Right renal cortex interstitium (tissue), 3 donors: ENCODE data around the gene LARP1B. TPM values are rescaled to one million over a fixed set of nuclear protein-coding genes. Genes with fewer than 3 reads are reported as not detected.
A peak's percentile ranks its signal among the peaks of the same experiment; 100 is the strongest.
"Not testable (repeated sequence)": the region's sequence is repeated elsewhere in the genome, so short reads cannot be mapped to it uniquely, and the experiment has no call there.

ENCODE experiments used
- DNase-seq, 3 donors: peaks; one replicate each; pipeline ENCODE4 v3.0.0-alpha.2; 2013; ENCODE audit warnings: low read depth in 3 of 3, low spot score in 2 of 3
- polyA plus RNA-seq, 3 donors: library from polyadenylated mRNA; unstranded; fragments of 120-200 nt; gene quantifications; one replicate each; pipeline ENCODE4 v1.2.1, GENCODE V29; 2013; ENCODE audit not compliant: insufficient read length in 3 of 3

Gene LARP1B
- polyA plus RNA-seq: 10 to 100 TPM; 21.2 to 25.6 (median 23.8) TPM

DNA sequence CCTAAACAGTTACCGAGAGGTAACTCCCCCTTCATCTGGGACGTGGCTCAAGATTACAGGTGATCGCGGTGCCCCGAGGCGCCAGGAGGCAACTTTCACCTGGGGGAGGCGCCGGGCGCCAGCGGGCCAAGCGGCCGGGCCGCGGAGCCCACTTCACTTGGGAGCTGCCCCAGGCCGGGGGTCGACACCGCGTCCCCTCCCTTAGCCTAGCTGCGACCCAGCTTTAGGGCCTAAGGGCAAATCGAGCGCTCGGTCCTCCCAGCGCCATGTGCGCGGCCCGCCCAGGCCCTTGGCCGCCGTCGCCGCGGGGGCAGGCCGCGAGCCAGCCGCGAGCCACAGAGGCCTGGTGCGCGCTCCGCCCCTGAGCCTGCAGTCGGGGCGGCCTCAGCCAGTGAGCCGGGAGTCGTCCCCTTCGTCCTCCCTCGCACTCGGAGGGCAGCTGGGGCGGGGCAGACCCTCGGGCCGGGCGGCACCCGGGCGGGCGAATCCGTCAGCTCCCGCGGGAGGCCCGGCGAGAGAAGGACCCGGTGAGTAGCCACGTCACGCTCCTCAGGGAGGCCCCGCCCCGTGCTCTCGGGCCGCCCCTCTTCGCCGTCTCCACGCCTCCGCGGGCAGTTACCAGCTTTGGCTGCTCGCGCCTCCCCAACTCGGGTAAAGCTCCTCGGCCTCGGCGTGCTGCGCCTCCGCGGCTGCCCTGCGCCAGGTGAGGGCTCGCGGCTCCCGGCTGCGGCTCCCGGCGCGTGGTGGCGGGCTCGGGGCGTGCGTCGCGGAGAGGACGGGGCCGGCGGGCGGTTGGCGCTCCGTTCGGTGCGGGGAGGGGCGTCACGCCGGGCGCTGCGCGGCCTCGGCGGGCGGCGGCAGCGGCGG is at the start of gene LARP1B:
Gene LARP1B (plus strand): TSS at position 614 of the 867 bp plus-strand sequence. CDS start 13,640 bp downstream, outside the sequence.
- DNase-seq: peak; percentile 77 to 89 (median 77)

DNA sequence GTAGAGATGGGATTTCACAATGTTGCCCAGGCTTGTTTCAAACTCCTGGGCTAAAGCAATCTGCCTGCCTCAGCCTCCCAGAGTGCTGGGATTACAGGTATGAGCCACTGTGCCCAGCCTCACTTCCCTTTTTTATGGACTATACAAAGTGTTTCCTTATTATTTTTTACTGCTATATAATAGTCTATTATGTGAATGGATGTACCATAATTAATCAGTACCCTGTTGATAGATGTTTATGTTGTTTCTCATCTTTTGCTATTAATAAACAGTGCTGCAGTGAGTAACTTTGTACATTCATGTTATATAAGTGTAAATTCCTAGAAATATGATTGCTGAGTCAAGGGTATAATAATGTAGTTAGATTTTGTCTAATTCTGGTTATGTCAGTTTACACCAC is 35.8 kb upstream of the LARP1B start:
- no peak for DNase-seq

DNA sequence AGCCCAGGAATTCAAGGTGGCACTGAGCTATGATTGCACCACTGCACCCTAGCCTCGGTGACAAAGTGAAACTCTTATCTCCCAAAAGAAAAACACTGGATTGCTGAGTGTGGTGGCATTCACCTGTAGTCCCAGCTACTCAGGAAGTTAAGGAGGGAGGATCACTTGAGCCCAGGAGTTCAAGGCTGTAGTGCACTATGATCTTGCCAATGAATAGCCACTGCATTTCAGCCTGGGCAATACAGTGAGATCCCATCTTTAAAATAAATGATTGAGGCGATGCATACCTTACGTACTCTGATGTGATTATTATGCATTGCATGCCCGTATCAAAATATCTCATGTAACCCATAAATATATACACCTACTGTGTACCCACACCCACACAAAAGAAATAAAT is 31.2 kb upstream of the LARP1B start:
- no peak for DNase-seq

DNA sequence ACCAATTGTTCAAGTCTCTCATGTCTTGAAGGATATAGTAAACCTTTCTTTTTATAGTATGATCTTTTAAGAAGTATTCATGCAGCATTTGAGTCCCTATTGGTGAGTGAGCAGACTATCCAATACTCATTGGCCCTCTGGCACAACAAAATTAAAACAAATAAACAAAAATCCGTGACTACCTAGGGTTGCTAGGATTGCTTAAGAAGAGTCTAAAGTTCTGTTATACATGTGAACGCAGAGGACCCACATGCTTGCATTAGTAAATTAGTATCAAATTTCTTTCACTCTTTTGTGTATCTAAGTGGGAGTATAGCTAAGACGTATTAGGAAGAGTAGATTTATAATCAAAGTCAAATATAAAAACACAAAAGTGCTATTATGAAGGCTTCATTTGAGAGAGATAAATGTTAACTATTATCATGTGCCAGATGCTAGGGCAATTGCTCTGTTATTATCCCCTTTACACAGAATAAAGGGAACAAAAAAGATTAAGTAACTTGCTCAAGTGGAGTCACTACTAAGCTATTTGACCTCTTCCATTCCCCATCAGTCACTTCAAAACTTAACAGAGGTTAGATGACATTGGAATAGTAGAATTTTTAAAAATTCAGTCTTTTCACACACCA is 29.2 kb upstream of the LARP1B start:
- no peak for DNase-seq

DNA sequence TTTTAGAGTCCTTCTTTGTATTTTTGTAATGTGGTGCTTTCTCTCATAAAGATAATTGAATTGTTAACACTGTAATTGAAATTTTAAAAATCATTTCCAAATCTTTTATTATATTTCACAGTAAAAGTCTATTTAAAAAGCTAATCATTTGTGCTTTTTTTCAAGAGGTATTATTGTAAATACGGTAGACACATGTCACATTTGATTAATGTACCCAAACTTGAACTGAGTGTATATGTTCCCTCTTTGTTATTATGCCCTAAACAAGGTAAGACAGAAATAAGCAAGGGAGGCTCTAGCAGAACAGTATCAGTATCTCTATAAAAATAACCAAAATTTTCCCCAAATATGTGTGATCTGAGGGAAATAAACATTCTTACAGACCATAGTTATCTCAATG is 21.5 kb upstream of the LARP1B start:
- no peak for DNase-seq

DNA sequence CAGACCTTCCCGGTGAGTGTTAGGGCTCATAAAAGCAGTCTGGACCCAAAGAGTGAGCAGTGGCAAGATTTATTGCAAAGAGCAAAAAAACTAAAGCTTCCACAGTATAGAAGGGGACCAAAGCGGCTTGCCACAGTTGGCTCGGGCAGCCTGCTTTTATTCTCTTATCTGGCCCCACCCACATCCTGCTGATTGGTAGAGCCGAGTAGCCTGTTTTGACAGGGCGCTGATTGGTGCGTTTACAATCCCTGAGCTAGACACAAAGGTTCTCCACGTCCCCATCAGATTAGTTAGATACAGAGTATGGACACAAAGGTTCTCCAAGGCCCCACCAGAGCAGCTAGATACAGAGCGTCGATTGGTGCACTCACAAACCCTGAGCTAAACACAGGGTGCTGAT is 14.1 kb upstream of the LARP1B start:
- DNase-seq: not testable (repeated sequence)

DNA sequence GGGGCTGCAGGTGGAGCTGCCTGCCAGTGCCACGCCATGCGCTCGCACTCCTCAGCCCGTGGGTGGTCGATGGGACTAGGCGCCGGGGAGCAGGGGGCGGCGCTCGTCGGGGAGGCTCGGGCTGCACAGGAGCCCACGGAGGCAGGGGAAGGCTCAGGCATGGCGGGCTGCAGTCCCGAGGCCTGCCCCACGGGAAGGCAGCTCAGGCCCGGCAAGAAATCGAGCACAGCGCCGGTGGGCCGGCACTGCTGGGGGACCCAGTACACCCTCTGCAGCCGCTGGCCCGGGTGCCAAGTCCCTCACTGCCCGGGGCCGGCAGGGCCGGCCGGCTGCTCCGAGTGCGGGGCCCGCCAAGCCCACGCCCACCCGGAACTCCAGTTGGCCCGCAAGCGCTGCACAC is 13.6 kb upstream of the LARP1B start:
- not testable (repeated sequence) for DNase-seq

DNA sequence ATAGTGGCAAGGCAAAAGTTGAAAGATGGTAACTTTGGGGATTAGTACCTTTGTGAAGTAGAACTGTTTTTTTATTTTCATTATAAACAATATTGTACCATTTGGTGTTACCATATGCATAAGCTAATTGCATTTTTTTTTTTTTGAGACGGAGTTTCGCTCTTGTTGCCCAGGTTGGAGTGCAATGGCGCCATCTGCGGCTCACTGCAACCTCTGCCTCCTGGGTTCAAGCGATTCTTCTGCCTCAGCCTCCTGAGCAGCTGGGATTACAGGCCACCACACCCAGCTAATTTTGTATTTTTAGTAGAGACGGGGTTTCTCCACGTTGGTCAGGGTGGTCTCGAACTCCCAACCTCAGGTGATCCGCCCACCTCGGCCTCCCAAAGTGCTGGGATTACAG is 9.9 kb upstream of the LARP1B start:
- DNase-seq: not testable (repeated sequence)

DNA sequence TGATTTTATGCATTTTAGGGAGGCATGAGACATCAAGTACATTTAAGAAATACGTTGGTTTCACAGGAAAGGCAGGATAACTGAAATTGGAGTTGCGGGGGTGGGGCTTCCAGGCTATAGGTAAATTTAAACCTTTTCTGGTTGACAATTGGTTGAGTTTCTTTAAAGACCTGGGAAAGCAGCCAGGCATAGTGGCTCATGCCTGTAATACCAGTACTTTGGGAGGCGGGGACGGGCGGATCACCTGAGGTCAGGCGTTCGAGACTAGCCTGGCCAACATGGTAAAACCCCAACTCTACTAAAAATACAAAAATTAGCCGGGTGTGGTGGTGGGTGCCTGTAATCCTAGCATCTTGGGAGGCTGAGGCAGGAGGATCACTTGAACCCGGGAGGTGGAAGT is 6.2 kb upstream of the LARP1B start:
- not testable (repeated sequence) for DNase-seq

DNA sequence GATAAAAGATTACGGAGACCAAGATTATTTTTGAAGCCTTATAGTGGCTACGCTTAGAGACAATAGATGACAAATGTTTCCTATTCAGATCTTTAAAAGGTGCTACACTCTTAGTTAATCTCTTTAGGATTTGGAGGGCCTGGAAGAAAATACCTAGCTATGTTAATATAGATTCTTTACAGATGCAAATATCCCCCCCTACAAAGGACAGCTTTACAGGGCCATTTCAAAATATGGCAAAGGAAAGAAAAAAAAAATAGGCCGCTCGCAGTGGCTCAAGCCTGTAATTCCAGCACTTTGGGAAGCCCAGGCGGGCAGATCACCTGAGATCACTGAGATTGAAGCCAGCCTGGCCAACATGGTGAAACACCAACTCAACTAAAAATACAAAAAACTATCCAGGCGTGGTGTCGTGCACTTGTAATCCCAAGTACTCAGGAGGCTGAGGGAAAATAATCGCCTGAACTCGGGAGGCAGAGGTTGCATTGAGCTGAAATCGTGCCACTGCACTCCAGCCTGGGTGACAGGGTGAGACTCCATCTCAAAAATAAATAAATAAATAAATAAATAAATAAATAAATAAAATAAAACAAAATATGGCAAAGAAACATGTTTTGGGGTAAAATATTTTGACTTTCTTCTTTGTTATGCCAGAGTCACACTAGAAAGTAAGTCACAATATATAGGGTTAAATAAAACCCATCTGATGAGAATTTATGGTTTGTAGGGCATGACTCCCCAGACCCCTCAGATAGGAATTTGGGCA is 5.5 kb upstream of the LARP1B start:
- not testable (repeated sequence) for DNase-seq

DNA sequence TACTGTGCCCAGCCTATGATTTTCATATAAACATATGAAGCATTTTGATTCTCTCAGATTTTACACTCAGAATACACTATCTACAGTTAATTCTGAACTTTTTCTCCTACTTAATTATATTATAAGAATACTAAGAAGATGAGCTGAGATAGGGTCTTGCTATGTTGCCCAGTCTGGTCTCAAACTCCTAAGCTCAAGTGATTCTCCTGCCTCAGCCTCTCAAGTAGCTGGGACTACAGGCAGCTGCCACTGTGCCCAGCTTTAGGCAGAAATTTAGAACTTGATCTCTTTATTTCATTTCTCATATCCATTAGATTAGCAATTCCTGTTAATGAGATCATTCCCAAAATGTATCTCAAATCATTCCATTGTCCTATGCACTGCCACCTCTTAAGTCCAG is 4.7 kb upstream of the LARP1B start:
- no peak for DNase-seq

DNA sequence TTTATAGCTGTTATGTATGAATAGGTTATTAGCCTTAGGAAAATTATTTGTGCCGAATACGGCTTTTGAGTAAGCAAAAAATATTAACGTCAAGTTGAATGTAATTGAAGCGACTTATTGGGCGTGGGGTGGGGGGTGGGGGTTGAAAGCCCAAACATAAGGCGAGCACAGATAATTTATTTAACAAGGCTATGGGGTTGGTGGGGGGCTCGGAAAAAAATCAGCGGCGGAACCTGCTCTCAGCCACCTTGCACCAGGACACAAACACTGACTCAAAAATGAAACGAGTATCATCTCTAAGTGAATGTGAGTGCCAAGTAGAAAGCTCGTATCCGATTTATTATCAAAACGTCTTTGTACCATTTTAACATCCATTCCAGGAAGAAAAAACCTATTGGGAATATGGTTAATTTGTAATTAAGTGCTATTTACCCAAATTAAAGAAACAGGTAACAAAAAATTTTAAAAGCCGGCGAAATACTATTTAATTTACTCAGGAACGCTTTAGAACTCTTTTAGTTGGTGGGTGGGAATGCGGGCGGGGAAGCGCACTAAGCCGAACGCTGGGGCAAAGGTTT is 902 bp upstream of the LARP1B start:
- no peak for DNase-seq

DNA sequence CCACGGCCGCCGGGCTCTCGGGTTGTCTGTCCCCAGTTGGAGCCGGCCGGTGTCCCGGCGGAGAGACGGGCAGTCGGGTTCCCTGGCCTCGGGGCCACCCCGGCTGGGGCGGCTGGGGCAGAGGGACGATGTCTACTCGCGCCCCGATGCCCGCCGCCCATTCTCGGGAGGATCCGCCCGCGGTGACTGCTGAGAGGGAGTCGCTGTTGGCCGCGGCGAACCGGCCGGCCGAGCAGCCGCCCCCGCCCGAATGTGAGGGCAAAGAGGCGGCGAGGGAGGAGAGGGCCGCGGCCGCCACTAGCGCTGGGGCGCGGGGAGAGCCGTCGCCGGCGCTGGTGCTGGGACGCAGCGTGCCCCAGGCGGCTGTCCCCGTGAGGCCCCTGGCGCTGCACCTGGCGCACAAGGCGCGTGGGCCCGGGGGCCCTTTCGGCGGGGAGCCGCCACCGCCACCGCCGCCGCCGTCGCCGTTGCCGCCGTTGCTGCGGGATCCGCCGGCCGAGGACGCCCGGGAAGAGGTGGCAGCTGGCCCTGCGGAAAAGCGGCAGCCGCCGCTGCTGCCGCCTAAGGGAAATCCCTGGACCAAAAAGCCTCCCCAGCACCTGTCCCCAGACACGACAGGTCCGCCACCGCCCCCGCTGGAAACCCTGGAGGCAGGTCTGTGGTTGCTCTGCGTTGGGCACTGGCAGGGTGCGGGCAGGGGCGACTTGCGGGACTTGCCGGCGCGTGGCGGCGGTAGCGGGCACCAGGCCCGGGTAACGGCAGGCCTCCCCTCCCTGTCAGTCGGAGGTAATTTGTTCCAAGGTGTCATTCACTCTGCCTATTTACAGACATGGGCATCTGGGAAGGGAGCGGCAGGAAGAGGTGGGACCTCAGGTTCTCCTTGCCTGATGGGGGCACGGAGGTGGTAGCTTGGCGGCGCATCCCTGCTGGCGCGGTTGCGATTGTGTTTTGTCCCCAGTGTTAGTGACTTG is 739 bp downstream of the LARP1B start:
- DNase-seq: peak in 2 of 3 donors; percentile 39 to 40

DNA sequence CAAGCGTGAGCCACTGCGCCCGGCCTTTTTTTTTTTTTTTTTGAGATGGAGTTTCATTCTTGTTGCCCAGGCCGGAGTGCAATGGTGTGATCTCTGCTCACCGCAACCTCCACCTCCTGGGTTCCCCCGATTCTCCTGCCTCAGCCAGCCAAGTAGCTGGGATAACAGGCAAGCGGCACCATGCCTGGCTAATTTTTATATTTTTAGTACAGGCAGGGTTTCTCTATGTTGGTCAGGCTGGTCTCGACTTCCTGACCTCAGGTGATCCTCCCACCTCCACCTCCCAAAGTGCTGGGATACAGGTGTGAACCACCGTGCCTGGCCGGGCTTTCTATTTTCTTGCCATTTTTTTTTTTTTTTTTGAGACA is 5.3 kb downstream of the LARP1B start:
- not testable (repeated sequence) for DNase-seq

DNA sequence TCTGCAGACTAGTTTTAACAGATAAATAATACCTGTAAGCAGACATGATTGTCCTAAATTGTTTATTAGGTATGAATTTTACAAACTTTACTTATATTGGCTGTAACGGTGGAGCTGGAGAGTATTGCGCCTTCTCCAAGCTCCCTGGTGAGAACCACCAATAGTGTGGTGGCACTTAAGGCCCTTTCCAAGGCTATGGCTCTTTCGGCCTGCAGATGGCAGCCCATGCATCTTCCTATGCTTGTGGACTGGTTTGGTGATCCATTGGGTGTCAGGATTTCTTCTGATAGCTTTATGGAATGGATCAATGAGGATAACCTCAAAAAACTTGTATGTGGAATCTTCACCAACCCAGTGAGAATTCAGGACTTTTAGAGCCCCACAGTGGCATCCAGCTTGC is 7.8 kb downstream of the LARP1B start:
- no peak for DNase-seq

DNA sequence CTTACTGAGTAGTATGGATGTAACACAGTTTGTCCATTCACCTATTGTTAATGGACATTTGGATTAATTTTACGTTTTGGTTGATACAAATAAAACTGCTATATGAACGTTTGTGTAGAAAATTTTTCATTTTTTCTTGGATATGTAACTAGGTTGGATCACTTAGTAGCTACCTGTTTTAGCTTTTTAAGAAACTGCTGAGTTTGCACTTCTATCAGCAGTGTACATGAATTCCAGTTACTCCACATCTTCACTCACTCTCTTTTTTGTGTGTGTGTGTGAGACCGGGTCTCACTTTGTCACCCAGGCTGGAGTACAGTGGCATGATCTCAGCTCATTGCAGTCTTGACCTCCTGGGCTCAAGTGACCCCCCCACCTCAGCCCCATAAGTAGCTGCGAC is 15.4 kb downstream of the LARP1B start:
- DNase-seq: no peak

DNA sequence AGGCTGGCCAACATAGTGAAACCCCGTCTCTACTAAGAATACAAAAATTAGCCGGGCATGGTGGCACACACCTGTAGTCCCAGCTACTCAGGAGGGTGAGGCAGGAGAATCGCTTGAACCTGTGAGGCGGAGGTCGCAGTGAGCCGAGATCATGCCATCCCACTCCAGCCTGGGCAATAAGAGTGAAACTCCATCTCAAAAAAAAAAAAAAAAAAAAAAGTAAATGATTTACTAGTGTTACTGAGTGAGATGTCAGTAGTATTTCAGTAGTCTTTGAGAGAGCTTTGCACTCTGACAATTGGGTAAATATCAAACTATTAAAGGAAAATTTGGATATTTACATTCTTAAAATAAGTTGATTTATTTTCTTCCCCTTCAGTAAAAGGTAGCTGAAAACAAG is 34.2 kb downstream of the LARP1B start:
- DNase-seq: not testable (repeated sequence)

DNA sequence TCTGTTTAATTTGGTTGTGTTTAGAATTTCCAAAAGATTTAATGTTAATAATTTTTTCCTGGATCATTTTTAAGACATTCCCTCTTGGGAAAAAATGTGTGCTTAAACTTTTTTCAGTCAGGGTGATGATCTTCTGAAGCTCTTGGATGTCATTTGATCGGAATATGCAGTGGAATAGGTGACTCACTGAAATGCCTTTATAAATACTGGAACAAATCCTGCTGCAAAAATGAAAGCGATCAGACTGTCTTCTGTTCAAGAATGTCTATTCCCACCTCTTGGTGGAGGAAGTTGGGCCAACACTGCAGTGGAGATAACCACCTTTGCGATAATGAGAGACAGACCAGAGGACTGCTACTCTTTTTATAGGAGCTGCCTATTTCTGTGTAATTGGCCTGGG is 46.7 kb downstream of the LARP1B start:
- no peak for DNase-seq

DNA sequence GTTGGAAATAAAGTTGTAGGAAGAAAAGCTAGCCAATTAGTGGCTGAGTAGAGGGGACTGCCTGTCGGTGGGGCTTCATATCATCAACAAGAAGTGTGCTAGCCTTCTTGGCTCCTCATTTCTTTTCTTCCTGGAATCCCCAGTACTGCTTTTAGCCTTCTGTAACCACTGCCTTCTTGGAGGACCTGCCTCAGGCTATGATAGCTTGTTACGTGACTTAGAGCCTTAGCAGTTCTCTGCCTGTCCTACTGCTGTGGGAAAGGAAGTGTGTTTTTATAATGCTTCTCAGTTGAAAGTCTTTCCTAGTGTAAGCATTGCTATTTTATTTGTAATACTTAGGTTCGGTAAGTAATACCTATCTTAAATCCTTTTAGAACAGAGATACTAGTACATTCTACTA is 61.9 kb downstream of the LARP1B start:
- DNase-seq: no peak

DNA sequence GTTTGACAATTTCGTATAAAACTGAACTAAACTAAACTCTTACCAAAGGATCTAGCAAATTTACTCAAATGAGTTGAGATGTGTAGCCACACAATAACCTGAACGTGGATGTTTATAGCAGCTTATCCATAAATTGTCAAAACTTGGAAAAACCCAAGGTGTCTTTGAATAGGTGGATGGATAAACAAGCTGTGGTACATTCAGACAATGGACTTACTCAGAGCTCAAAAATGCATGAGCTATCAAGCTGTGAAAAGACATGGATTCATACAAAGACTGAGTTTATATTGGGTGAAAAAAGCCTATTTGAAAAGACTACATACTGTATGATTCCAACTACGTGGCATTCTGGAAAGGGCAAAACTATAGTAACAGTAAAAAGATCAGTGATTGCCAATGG is 69.5 kb downstream of the LARP1B start:
- DNase-seq: no peak
